H9 (cell line): Measurements from ENCODE around the gene KAZALD1. TPM values are rescaled to one million over a fixed set of nuclear protein-coding genes. Genes with fewer than 3 reads are reported as not detected.

Experiments used
- DNase-seq: peaks from one replicate; pipeline ENCODE4 v3.0.0-alpha.2; 2017
- H2AFZ ChIP-seq: one replicate; pipeline ENCODE4 v1.6.1; 2013; ENCODE audit warnings: mild to moderate bottlenecking, low read length, control low read depth, moderate library complexity
- H2AK5ac ChIP-seq: 2 replicates; pipeline ENCODE4 v1.6.1; 2013; ENCODE audit warnings: low read length, control low read depth, mixed read lengths; ENCODE audit not compliant: insufficient read length
- H2BK120ac ChIP-seq: one replicate; pipeline ENCODE4 v1.6.1; 2013; ENCODE audit warnings: low read depth, mild to moderate bottlenecking, low read length, control low read depth, inconsistent platforms; ENCODE audit not compliant: poor library complexity, severe bottlenecking
- H2BK12ac ChIP-seq: 2 replicates; pipeline ENCODE4 v1.6.1; 2013; ENCODE audit warnings: low read length, control low read depth, mixed read lengths, low read depth; ENCODE audit not compliant: insufficient read length
- H2BK15ac ChIP-seq: 2 replicates; pipeline ENCODE4 v1.6.1; 2013; ENCODE audit warnings: low read depth, low read length, control low read depth
- H2BK20ac ChIP-seq: one replicate; pipeline ENCODE4 v1.6.1; 2013; ENCODE audit warnings: low read depth, mild to moderate bottlenecking, low read length, control low read depth, inconsistent platforms; ENCODE audit not compliant: poor library complexity, severe bottlenecking
- H2BK5ac ChIP-seq: 2 replicates; pipeline ENCODE4 v1.6.1; 2013; ENCODE audit warnings: low read length, control low read depth, mixed read lengths; ENCODE audit not compliant: insufficient read length
- H3K14ac ChIP-seq: 2 replicates; pipeline ENCODE4 v1.6.1; 2013; ENCODE audit warnings: low read length, control low read depth; ENCODE audit not compliant: insufficient read depth
- H3K18ac ChIP-seq: 2 replicates; pipeline ENCODE4 v1.6.1; 2013; ENCODE audit warnings: low read depth, mild to moderate bottlenecking, mixed read lengths, low read length, control low read depth; ENCODE audit not compliant: insufficient read length
- H3K23ac ChIP-seq: 2 replicates; pipeline ENCODE4 v1.6.1; 2013; ENCODE audit warnings: low read length, control low read depth, mixed read lengths, low read depth; ENCODE audit not compliant: insufficient read length
- H3K23me2 ChIP-seq: 2 replicates; pipeline ENCODE4 v1.6.1; 2013; ENCODE audit warnings: low read depth, mild to moderate bottlenecking, mixed read lengths, low read length, control low read depth; ENCODE audit not compliant: insufficient read length, poor library complexity, severe bottlenecking
- H3K27ac ChIP-seq: 2 replicates; pipeline ENCODE4 v1.5.1; 2013; ENCODE audit warnings: low read length, control low read depth, mixed read lengths, low read depth; ENCODE audit not compliant: insufficient read length
- H3K27me3 ChIP-seq: 2 replicates; pipeline ENCODE4 v1.6.1; 2013; ENCODE audit warnings: low read length, control low read depth, inconsistent platforms; ENCODE audit not compliant: insufficient read depth
- H3K4ac ChIP-seq: 2 replicates; pipeline ENCODE4 v1.6.1; 2013; ENCODE audit warnings: low read depth, mild to moderate bottlenecking, control low read depth, inconsistent platforms, low read length, moderate library complexity
- H3K4me1 ChIP-seq: 2 replicates; pipeline ENCODE4 v1.6.1; 2013; ENCODE audit warnings: low read length, control low read depth, inconsistent platforms; ENCODE audit not compliant: insufficient read depth
- H3K4me2 ChIP-seq: 2 replicates; pipeline ENCODE4 v1.6.1; 2013; ENCODE audit warnings: low read length, control low read depth, mixed read lengths; ENCODE audit not compliant: insufficient read length, insufficient read depth
- H3K56ac ChIP-seq: 2 replicates; pipeline ENCODE4 v1.6.1; 2013; ENCODE audit warnings: low read depth, mild to moderate bottlenecking, mixed read lengths, low read length, control low read depth; ENCODE audit not compliant: insufficient read length
- H3K79me1 ChIP-seq: 2 replicates; pipeline ENCODE4 v1.6.1; 2013; ENCODE audit warnings: low read depth, mild to moderate bottlenecking, moderate library complexity, low read length, control low read depth, inconsistent platforms; ENCODE audit not compliant: insufficient read depth, poor library complexity, severe bottlenecking
- H3K79me2 ChIP-seq: 2 replicates; pipeline ENCODE4 v1.6.1; 2013; ENCODE audit warnings: low read length, control low read depth, inconsistent platforms; ENCODE audit not compliant: insufficient read depth
- H3K9ac ChIP-seq: 2 replicates; pipeline ENCODE4 v1.6.1; 2013; ENCODE audit warnings: low read length, control low read depth, mixed read lengths; ENCODE audit not compliant: insufficient read length; ENCODE audit errors: extremely low read depth
- H3K9me3 ChIP-seq: one replicate; pipeline ENCODE4 v1.6.1; 2013; ENCODE audit warnings: low read depth, low read length, inconsistent platforms; ENCODE audit not compliant: control insufficient read depth
- H3T11ph ChIP-seq: one replicate; pipeline ENCODE4 v1.6.1; 2013; ENCODE audit warnings: mild to moderate bottlenecking, low read length, control low read depth, inconsistent platforms
- H4K20me1 ChIP-seq: one replicate; pipeline ENCODE4 v1.6.1; 2013; ENCODE audit not compliant: control insufficient read depth, insufficient read length, insufficient read depth
- H4K5ac ChIP-seq: 2 replicates; pipeline ENCODE4 v1.6.1; 2013; ENCODE audit warnings: low read depth, mild to moderate bottlenecking, mixed read lengths, low read length, control low read depth; ENCODE audit not compliant: insufficient read length
- H4K8ac ChIP-seq: replicated peaks from 2 replicates; pipeline ENCODE4 v1.6.1; 2013; ENCODE audit warnings: low read length, control low read depth, mixed read lengths, low read depth; ENCODE audit not compliant: insufficient read length
- H4K91ac ChIP-seq: 2 replicates; pipeline ENCODE4 v1.6.1; 2013; ENCODE audit warnings: low read depth, mild to moderate bottlenecking, moderate library complexity, mixed read lengths, low read length, control low read depth; ENCODE audit not compliant: insufficient read length
- H3K27ac Mint-ChIP-seq, 3 experiments: 2 replicates in 2 of 3; 3 replicates in 1 of 3; pipeline ENCODE4 v1.8.0; 2020 to 2021; ENCODE audit warnings: mixed read lengths in 3 of 3, mild to moderate bottlenecking in 1 of 3, moderate library complexity in 1 of 3
- H3K27me3 Mint-ChIP-seq: 2 replicates; pipeline ENCODE4 v1.8.0; 2021; ENCODE audit warnings: low read depth, mild to moderate bottlenecking, moderate library complexity, mixed read lengths
- H3K36me3 Mint-ChIP-seq, 3 experiments: 2 replicates in 2 of 3; 3 replicates in 1 of 3; pipeline ENCODE4 v1.8.0; 2020 to 2021; ENCODE audit warnings: low read depth in 3 of 3, mixed read lengths in 3 of 3; ENCODE audit not compliant: insufficient read depth in 1 of 3
- H3K4me1 Mint-ChIP-seq, 2 experiments: 2 replicates each; pipeline ENCODE4 v1.8.0; 2020; ENCODE audit warnings: mixed read lengths in 2 of 2
- H3K4me3 Mint-ChIP-seq, 2 experiments: 2 replicates in 1 of 2; 3 replicates in 1 of 2; pipeline ENCODE4 v1.8.0; 2020 to 2021; ENCODE audit warnings: mild to moderate bottlenecking in 2 of 2, mixed read lengths in 2 of 2, moderate library complexity in 1 of 2
- H3K9me3 Mint-ChIP-seq, 2 experiments: 2 replicates in 1 of 2; 3 replicates in 1 of 2; pipeline ENCODE4 v1.8.0; 2020; ENCODE audit warnings: mild to moderate bottlenecking in 2 of 2, mixed read lengths in 2 of 2, moderate library complexity in 1 of 2
- WGBS: extraction: QIAGEN DNeasy Blood & Tissue Kit; methylation state at CpG from one replicate; pipeline ENCODE4 v1.1.7; 2013; ENCODE audit warnings: missing lambda C conversion rate, low lambda C conversion rate, mixed read lengths; ENCODE audit not compliant: insufficient read length; ENCODE audit errors: extremely low coverage; 5-methylcytosine and 5-hydroxymethylcytosine counted together
- total RNA-seq: library from RNA; stranded (reverse); gene quantifications from 2 replicates; pipeline ENCODE4 v1.2.1, GENCODE V29; 2021
- TF ChIP-seq, protein P1 (sequence below): fragments of 200-600 bp; sonication (generic); conservative IDR thresholded peaks from 3 replicates; pipeline ENCODE4 v1.8.0; 2021; ENCODE audit warnings: antibody characterized with exemption, mild to moderate bottlenecking

KAZALD1 gene
- total RNA-seq, 1 experiment from 2014 or later = 2.9 TPM

GRCh38 chr10:101103430-101103829, 41.6 kb downstream of the KAZALD1 start:
- no peaks in the 10 kb centered on the region for H3K36me3 Mint-ChIP-seq
- no peaks in the 10 kb centered on the region for H3K23me2 ChIP-seq
- H3K18ac ChIP-seq = no peak overlapping the region
- no peak overlapping the region for H3K4me3 Mint-ChIP-seq
- no peaks in the 10 kb centered on the region for H3K9me3 Mint-ChIP-seq
- H3K79me2 ChIP-seq = no peaks in the 10 kb centered on the region
- H4K20me1 ChIP-seq = no peaks in the 10 kb centered on the region
- no peak overlapping the region for H2BK5ac ChIP-seq
- H4K91ac ChIP-seq = no peak overlapping the region
- H3K9ac ChIP-seq = no peak overlapping the region
- H2BK20ac ChIP-seq = no peak overlapping the region
- H3K56ac ChIP-seq = no peak overlapping the region
- no peaks in the 10 kb centered on the region for H3K4me1 ChIP-seq
- H2AFZ ChIP-seq = no peak overlapping the region
- H3K23ac ChIP-seq = no peak overlapping the region
- H2AK5ac ChIP-seq = no peak overlapping the region
- H3T11ph ChIP-seq = no peak overlapping the region
- no peak overlapping the region for H2BK12ac ChIP-seq
- no peak overlapping the region for H3K14ac ChIP-seq
- no peak for DNase-seq
- H2BK15ac ChIP-seq = no peak overlapping the region
- H3K4me2 ChIP-seq = no peak overlapping the region
- H2BK120ac ChIP-seq = no peak overlapping the region
- H3K9me3 ChIP-seq = no peaks in the 10 kb centered on the region
- H3K27me3 Mint-ChIP-seq = peaks cover 80% of the 10 kb centered on the region
- TF ChIP-seq, protein P1, sequence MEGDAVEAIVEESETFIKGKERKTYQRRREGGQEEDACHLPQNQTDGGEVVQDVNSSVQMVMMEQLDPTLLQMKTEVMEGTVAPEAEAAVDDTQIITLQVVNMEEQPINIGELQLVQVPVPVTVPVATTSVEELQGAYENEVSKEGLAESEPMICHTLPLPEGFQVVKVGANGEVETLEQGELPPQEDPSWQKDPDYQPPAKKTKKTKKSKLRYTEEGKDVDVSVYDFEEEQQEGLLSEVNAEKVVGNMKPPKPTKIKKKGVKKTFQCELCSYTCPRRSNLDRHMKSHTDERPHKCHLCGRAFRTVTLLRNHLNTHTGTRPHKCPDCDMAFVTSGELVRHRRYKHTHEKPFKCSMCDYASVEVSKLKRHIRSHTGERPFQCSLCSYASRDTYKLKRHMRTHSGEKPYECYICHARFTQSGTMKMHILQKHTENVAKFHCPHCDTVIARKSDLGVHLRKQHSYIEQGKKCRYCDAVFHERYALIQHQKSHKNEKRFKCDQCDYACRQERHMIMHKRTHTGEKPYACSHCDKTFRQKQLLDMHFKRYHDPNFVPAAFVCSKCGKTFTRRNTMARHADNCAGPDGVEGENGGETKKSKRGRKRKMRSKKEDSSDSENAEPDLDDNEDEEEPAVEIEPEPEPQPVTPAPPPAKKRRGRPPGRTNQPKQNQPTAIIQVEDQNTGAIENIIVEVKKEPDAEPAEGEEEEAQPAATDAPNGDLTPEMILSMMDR = no peak
- no peak overlapping the region for H3K27ac ChIP-seq
- H3K27me3 ChIP-seq = peaks cover 3% of the 10 kb centered on the region
- no CpG with 5 or more reads among the region's 2 CpGs for WGBS
- no peak overlapping the region for H3K27ac Mint-ChIP-seq
- H3K79me1 ChIP-seq = no peaks in the 10 kb centered on the region
- no peaks in the 10 kb centered on the region for H3K4me1 Mint-ChIP-seq
- H3K4ac ChIP-seq = no peak overlapping the region
- no peak overlapping the region for H4K5ac ChIP-seq
- H4K8ac ChIP-seq = no peak overlapping the region
